Muscle of leg (tissue), 11 donors: Measurements from ENCODE around the gene CCDC171. TPM values are rescaled to one million over a fixed set of nuclear protein-coding genes. Genes with fewer than 3 reads are reported as not detected.
"Not testable (repeated sequence)": the region's sequence is repeated elsewhere in the genome, so short reads cannot be mapped to it uniquely, and the experiment has no call there.

ENCODE experiments used
- DNase-seq: peaks from one replicate; pipeline ENCODE4 v3.0.0; 2013
- H3K27ac ChIP-seq: one replicate; pipeline ENCODE4 v1.5.1; 2013; ENCODE audit warnings: mild to moderate bottlenecking, low read length, control low read depth
- H3K27me3 ChIP-seq: one replicate; pipeline ENCODE4 v1.6.1; 2013; ENCODE audit warnings: low read length; ENCODE audit not compliant: control insufficient read depth, insufficient read depth
- H3K36me3 ChIP-seq: one replicate; pipeline ENCODE4 v1.6.1; 2013; ENCODE audit warnings: low read length; ENCODE audit not compliant: control insufficient read depth, insufficient read depth
- H3K4me1 ChIP-seq: one replicate; pipeline ENCODE4 v1.6.1; 2013; ENCODE audit warnings: low read length; ENCODE audit not compliant: control insufficient read depth, insufficient read depth
- H3K4me3 ChIP-seq: one replicate; pipeline ENCODE4 v1.5.1; 2013; ENCODE audit warnings: low read length, control low read depth
- H3K9me3 ChIP-seq: replicated peaks from 2 replicates; pipeline ENCODE4 v1.6.1; 2013; ENCODE audit warnings: low read depth, low read length; ENCODE audit not compliant: control insufficient read depth
- WGBS: methylation state at CpG from one replicate; pipeline ENCODE4 v1.1.5; 2013; ENCODE audit warnings: missing lambda C conversion rate; ENCODE audit not compliant: insufficient coverage; 5-methylcytosine and 5-hydroxymethylcytosine counted together
- polyA plus RNA-seq, 8 donors: library from polyadenylated mRNA; unstranded; fragments of 120-200 nt; gene quantifications; one replicate each; pipeline versions ENCODE4 v1.2.1 to v1.2.3, GENCODE V29; 2013; ENCODE audit warnings: inconsistent platforms in 1 of 8, low replicate concordance in 1 of 8; ENCODE audit not compliant: insufficient read length in 8 of 8, insufficient read depth in 1 of 8
- total RNA-seq: library from RNA; stranded (reverse); fragments of 120-200 nt; gene quantifications from one replicate; pipeline ENCODE4 v1.2.4, GENCODE V29; 2013

CCDC171 gene
- total and polyA plus RNA-seq, 9 donors = 1.5 to 4.0 (median 2.1) TPM

DNA sequence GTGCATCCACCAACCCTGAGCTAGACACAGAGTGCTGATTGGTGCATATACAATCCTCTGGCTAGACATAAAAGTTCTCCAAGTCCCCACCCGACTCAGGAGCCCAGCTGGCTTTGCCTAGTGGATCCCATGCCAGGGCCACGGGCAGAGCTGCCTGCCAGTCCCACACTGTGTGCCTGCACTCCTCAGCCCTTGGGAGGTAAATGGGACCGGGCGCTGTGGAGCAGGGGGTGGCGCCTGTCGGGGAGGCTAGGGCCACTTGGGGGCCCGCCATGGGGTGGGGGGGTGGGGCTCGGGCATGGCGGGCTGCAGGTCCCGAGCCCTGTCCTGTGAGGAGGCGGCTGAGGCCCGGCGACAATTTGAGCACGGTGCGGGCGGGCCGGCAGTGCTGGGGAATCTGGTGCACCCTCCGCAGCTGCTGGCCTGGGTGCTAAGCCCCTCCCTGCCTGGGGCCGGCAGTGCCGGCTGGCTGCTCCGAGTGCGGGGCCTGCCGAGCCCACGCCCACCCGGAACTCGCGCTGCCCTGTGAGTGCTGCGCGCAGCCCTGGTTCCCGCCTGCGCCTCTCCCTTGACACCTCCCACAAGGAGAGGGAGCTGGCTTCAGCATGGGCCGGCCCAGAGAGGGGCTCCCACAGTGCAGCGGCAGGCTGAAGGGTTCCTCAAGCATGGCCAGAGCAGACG is 257.5 kb downstream of the CCDC171 start:
- not testable (repeated sequence) for H3K4me1 ChIP-seq, H3K36me3 ChIP-seq, DNase-seq, H3K27me3 ChIP-seq, H3K4me3 ChIP-seq, H3K9me3 ChIP-seq, H3K27ac ChIP-seq
- 87% methylated on average over 22 of the region's 34 CpGs for WGBS

DNA sequence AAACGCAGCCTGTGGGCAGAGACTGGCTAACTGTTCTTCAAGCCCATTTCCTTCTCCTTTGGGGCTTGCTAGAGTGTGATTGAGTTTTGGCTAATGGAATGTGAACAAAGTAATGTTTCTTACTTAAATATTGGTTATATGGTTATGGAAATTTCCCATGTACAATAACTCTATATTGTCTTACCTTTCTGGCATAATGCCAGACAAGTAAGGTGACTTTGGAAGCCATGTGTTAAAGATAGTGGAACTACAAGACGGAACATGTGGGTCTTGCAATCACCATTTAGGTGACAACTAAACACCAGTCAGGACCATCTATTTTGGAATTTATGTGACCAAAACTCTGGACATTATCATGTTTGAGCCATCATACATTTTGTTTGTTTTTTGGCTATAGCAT is 260.2 kb downstream of the CCDC171 start:
- no CpG with 5 or more reads among the region's 2 CpGs for WGBS
- Histone ChIP-seq H3K4me3 (no peak overlapping the region), H3K27ac (no peak overlapping the region), H3K27me3 (no peaks in the 10 kb centered on the region), H3K4me1 (no peaks in the 10 kb centered on the region), H3K9me3 (no peaks in the 10 kb centered on the region), H3K36me3 (no peaks in the 10 kb centered on the region)
- DNase-seq = no peak

DNA sequence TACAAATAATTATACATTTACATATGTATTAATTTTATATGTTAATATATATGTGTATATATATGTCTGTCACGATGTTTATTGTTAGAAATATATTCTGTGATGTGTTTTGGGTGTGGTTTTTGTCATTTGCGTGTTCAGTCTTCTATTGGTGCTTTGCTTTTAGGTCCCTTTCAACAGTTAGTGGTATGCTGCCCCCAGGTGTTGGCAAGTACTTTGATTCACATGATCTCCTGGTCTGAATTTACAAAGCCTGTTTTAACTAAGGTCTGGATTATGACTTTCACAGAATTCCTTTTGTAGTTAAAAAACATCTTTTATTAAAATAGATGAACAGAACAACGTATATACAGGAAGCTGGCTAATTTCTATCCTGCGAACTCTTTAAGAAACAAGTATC is 271.5 kb downstream of the CCDC171 start:
- no peak for DNase-seq

DNA sequence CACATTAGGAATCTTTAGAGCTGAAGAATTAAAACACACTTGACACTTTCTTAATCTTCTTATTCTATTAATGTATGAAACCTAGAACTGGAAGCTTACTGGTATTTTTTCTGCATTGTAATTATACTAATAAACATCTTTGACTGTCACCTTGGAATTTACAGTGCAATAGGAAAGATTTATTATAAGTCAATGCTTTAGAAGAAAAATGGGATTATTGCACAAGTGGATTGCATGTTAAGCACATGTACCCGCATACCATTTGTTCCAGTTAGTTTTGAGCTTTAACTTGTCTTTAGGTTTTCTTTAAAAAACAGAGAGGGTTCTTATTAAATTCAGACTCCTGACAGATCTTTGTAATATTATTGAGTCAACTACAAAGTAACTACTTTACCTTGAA is 278.5 kb downstream of the CCDC171 start:
- Histone ChIP-seq H3K9me3 (no peaks in the 10 kb centered on the region), H3K27me3 (no peaks in the 10 kb centered on the region), H3K27ac (no peak overlapping the region), H3K4me3 (no peak overlapping the region), H3K36me3 (no peaks in the 10 kb centered on the region), H3K4me1 (no peaks in the 10 kb centered on the region)
- WGBS = no CpG with 5 or more reads among the region's 1 CpG
- no peak for DNase-seq

More for the DNA sequence above, 271.5 kb downstream of the CCDC171 start:
- Histone ChIP-seq H3K27ac (no peak overlapping the region), H3K27me3 (no peaks in the 10 kb centered on the region), H3K9me3 (no peaks in the 10 kb centered on the region), H3K4me1 (no peaks in the 10 kb centered on the region), H3K4me3 (no peak overlapping the region), H3K36me3 (no peaks in the 10 kb centered on the region)
- WGBS = 50% methylated on average over 1 of the region's 4 CpGs

DNA sequence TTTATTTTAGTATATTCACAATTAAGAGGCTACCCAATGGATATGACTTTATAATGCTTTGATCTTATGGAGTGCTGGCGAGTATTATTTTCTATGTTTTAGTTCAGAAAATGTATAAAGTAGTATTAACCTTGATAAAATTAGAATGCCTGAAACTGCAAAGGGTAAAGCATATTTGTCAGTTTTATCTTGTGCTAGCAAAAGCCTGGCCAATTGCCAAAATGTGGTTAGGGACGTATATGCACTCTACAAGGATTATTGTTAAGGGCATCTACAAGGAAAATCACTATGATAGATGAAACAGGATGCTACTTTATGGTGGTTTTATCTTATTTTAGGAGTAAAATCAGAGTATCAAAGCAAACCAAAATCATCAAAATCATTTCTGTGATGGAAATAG is 281.7 kb downstream of the CCDC171 start:
- Histone ChIP-seq H3K27ac (no peak overlapping the region), H3K36me3 (no peaks in the 10 kb centered on the region), H3K4me1 (no peaks in the 10 kb centered on the region), H3K9me3 (no peaks in the 10 kb centered on the region), H3K4me3 (no peak overlapping the region), H3K27me3 (no peaks in the 10 kb centered on the region)
- peak; percentile 8 for DNase-seq
- 0% methylated on average over 1 of the region's 2 CpGs for WGBS

DNA sequence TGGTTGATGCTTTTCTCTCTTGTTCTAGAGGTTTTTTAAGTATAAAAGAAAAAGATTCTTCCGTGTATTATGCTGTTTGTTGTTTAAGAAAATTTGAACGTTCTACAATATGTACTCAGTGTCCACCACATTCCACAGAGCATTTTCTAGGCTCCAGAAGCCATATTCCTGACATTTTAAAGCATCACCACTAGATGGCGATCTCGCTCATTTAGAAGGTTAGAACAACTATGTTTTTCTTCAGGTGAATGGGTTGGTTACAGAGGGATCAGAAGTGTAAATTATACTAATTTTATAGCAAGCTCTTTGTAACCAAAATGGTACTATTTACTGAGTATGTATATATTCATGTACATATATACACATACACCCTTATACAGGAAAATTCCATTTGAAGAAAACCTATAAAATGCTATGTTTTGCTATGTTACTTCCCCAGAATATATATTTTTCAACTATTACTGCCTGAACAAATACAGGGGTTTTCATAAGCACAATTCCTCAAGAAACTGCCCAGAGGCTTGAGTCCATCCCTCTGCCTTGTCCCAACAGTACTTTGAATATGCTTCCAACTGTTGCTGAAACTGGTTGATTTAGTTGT is 284.3 kb downstream of the CCDC171 start:
- Histone ChIP-seq H3K4me3 (no peak overlapping the region), H3K27me3 (no peaks in the 10 kb centered on the region), H3K27ac (no peak overlapping the region), H3K36me3 (no peaks in the 10 kb centered on the region), H3K4me1 (no peaks in the 10 kb centered on the region), H3K9me3 (no peaks in the 10 kb centered on the region)
- DNase-seq = peak; percentile 67
- no CpG with 5 or more reads among the region's 4 CpGs for WGBS

DNA sequence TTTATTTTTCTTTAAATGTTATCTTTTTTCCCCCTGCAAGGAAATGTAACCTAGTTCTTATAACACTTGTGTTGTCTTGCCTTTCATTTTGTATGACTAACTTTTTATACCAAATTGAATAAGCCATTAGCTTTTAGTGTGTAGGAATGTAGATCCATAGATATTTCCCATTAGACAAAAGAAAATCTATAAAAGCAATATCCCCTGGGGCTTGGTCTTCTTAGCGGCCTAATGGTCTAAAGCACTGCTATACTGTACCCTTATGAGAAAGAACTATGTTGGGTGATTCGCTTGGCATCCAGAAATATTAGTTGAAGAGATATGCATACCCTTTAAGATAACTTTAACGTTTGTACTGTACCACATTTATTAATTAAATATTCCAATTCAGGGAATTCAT is 289.2 kb downstream of the CCDC171 start:
- Histone ChIP-seq H3K4me3 (no peak overlapping the region), H3K4me1 (no peaks in the 10 kb centered on the region), H3K27me3 (no peaks in the 10 kb centered on the region), H3K9me3 (no peaks in the 10 kb centered on the region), H3K36me3 (no peaks in the 10 kb centered on the region), H3K27ac (no peak overlapping the region)
- WGBS = no CpG with 5 or more reads among the region's 3 CpGs
- DNase-seq = no peak

DNA sequence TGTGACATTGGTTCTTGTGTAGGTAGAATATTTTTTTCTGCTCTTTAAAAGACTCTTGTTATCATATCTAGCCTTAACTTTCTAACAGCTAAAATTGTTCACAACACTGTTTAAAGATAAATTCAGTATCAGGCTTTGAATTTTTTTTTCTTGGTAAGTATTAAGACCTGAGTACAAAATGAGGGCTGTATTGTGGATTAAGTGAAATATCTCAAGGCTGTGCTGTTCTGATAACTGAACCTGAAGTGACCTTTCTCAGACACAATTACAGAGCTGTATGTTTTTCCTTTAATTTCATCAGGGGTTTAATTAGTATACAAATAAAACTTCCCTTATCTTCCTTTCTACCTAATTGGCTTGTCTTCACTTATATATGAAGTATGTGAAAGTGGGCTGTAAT is 290.5 kb downstream of the CCDC171 start:
- Histone ChIP-seq H3K9me3 (no peaks in the 10 kb centered on the region), H3K4me1 (no peaks in the 10 kb centered on the region), H3K4me3 (no peak overlapping the region), H3K27ac (no peak overlapping the region), H3K36me3 (no peaks in the 10 kb centered on the region), H3K27me3 (no peaks in the 10 kb centered on the region)
- no peak for DNase-seq

DNA sequence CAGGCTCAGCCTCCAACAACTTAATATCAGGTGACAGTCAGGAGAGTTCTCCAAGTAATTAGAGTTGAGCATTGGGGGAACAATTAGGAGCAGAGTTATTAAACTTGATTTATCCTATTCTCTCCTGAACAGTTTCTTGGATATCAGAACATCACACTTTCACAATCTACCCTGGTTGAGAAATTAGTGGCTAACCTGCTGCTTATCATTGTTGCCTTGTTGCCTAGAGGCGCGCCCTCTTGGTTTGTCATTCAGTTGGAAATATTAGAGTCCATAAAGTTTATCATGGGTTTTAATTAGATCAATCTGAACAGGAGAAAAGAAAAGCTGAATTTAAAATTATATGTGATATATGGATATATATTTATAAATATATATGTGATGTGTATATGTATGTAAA is 291.1 kb downstream of the CCDC171 start:
- WGBS = no CpG with 5 or more reads among the region's 2 CpGs

DNA sequence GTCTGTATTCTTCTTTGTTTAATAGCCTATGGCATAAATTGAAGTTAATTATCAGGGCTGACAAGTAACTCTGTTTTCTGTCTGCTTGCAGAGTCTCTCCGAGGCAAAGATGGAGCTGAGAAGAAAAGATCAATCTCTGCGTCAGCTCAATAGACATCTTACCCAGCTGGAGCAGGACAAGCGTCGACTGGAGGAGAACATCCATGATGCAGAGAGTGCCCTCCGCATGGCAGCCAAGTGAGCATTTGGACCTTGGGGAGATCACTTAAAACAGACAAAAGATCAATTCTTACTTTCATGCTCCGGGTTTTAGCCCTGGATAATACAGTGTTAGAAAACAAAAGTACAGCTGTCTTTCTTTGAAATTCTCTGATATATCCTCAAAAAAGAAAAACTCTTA is 293.8 kb downstream of the CCDC171 start:
- Histone ChIP-seq H3K4me1 (no peaks in the 10 kb centered on the region), H3K9me3 (no peaks in the 10 kb centered on the region), H3K4me3 (no peak overlapping the region), H3K27me3 (no peaks in the 10 kb centered on the region), H3K36me3 (no peaks in the 10 kb centered on the region), H3K27ac (no peak overlapping the region)
- 82% methylated on average over 4 of the region's 6 CpGs for WGBS
- no peak for DNase-seq

More for the DNA sequence above, 291.1 kb downstream of the CCDC171 start:
- Histone ChIP-seq H3K27ac (no peak overlapping the region), H3K4me1 (no peaks in the 10 kb centered on the region), H3K4me3 (no peak overlapping the region), H3K27me3 (no peaks in the 10 kb centered on the region), H3K36me3 (no peaks in the 10 kb centered on the region), H3K9me3 (no peaks in the 10 kb centered on the region)
- no peak for DNase-seq

DNA sequence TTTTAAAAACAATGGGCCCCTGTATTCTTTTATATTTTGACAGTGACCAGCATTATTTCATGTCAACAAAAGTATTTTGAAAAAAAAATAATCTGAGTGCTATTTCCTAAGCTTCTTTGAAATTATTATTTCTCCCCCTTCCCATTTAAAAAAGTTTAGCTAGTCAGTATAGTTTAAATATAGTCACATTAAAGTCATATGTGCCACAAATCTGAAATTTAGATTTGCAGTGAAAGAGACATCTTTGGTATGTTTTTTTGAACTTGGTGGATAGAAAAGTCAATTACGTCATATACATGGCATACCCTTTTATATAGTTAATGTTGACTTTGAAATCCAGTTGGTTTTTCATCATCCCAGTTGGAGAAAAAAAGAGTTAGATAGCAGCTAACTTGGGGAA is 297.0 kb downstream of the CCDC171 start:
- Histone ChIP-seq H3K27ac (no peak overlapping the region), H3K4me1 (no peaks in the 10 kb centered on the region), H3K36me3 (no peaks in the 10 kb centered on the region), H3K27me3 (no peaks in the 10 kb centered on the region), H3K4me3 (no peak overlapping the region), H3K9me3 (no peaks in the 10 kb centered on the region)
- no peak for DNase-seq
- WGBS = no CpG with 5 or more reads among the region's 1 CpG
